IPS DF 4.7 (cell line): Measurements from ENCODE around the gene TP53RK.

Source experiments
- DNase-seq: peaks from one replicate; pipeline ENCODE4 v3.0.0-alpha.2; 2013; ENCODE audit warnings: low spot score; ENCODE audit errors: extremely low read depth

The TP53RK gene

DNA sequence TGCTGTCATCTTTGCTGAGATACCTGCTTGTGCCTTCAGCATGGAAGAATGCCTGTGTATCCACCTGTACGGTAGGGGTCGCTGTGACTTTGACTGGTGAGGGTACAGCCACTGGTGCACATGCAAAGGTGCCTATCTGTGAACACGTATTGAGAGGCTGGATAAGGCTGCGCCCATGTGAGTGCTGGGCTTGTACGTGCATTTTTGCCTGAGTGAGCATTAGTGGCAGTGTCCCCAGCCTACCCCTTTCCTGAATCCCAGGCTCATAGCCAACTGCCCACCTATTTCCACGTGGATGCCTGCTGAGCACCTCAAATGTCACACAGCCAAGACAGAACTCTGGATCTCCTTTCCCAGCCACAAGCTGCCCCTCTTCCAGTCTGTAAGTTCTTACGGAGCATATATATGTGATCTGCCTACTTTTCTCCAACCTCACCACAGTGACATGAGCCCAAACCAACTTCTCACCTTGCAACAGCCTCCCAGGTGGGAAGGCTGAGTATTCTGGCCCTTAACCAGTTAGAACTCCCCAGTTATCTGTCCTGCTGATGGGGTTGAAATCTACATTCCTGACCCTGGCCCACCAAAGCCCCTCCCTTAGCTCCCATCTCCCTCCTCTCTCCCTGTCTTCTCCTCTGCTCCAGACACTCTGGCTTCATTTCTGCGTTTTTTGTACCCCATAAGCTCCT lies 19.1 kb upstream of the TP53RK start:
- no peak for DNase-seq

DNA sequence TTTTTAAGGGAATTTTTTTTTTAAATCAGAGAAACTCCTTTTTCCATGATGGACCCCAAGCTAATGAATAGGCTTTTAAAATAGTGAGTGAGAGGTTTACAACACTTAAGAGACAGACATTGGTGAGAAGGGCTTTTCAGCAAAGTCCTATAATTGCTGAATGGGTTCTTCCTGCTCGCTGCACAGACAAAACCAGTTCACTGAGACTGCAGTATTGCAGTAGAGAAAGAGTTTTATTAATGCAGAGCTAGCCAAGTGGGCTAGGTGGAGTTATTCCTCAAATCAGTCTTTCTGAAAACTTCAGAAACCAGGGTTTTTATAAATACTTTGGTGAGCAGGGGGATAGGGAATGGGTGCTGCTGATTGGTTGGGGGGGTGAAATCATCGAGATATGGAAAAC lies 17.0 kb upstream of the TP53RK start:
- no peak for DNase-seq

DNA sequence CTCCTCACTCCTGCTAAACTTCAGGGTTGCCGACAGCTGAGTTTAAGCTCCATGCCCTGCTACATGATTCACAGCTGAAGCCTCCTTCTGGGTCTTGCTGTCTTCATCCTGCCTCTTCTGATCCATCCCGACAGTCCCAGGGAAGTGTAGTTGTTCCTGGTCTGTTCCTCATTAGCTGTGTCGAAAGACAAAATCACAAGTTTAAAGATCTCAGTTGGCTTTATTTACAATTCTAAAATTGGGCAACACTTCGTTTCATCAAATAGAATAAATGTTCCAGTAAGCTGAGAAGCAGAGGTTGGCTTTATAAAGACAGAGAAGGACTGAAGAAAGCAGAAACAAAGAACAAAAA lies 16.1 kb upstream of the TP53RK start:
- DNase-seq, result no peak

DNA sequence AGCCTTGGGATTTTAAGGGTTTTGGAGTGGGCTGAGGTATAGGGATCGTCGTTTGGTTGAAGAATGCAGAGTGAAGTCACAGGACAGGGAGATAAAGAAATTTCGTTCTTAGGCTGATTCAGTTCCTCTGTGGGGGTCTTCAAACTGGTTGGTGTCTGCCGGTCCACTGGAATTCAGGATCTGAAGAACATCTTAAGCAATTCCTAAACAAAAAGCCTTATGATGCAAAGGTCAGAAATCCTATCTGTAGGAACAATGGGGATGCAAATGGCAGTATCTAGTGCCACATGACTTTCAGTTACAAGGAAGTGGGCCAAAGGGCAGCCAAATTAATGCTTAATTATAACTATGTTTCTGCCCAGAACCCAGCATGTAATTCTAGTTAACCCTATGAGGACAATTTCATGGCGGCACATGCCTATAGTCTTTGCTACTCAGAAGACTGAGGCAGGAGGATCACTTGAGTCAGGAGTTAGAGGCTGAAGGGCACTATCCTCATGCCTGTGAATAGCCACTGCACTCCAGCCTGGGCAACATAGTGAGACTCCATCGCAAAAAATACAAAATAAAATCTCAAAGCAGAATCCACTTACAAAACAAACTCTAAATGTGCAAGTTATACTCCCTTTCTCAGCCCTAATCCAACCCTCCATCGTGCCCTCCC lies 15.6 kb upstream of the TP53RK start:
- no peak for DNase-seq

DNA sequence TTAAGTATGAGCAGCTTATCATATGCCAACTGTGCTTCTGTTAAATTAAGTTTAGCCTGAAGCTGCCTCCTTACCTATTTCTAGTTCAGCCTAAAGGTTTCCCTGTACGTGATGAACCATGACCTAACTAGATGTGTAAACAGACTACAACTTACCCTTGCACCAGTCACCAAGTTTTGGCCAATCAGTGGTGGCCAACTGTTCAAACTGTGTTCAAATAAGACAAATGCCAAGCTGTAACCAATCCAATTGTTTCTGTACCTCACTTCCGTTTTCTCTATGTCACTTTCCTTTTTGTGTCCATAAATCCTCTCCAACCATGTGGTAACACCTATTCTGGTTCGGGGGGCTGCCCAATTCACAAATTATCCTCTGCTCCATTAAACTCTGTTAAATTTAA lies 14.2 kb upstream of the TP53RK start:
- no peak for DNase-seq

DNA sequence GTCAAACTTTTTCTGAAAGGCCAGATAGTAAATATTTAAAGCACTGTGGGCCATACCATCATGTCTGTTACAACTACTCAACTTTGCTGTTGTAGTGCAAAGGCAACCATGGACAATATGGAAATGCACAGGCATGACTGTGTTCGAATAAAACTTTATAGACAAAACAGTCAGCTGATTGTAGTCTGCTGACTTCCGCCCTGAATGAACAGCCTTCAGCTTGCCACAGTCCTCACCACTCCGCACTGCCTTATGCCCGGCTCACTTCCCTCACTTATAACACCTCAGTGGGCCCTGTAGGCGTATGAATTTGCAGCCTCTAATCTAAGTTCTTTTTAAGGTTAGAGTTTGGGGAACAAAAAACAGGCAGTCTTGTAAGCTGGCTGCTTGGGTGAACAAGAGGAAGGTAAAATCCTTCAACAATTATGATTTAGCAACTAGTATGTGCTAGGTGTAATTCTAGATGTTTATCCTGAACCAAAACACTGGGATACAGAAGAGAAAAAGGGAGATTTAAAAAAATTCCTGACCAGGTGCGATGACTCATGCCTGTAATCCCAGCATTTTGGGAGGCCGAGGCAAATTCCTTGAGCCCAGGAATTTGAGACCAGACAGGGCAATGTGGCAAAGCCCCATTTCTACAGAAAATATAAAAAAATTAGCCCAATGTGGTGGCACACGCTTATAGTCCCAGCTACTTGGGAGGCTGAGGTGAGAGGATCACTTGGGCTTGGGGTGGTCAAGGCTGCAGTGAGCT lies 13.4 kb upstream of the TP53RK start:
- no peak for DNase-seq

DNA sequence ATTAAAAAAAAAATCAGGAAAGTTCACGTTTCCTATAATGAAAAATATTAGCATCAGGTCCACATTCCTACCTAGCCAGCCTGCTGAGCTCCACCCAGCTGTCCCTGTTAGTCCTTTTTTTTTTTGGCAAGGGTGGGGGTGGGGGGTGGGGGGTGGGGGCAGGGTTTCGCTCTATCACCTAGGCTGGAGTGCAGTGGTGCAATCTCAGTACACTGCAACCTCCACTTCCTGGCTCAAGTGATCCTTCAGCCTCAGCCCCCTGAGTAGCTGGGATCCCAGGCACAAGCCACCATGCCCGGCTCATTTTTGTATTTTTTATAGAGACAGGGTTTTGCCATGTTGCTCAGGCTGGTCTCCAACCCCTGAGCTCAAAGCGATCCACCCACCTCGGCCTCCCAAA lies 12.7 kb upstream of the TP53RK start:
- no peak for DNase-seq

DNA sequence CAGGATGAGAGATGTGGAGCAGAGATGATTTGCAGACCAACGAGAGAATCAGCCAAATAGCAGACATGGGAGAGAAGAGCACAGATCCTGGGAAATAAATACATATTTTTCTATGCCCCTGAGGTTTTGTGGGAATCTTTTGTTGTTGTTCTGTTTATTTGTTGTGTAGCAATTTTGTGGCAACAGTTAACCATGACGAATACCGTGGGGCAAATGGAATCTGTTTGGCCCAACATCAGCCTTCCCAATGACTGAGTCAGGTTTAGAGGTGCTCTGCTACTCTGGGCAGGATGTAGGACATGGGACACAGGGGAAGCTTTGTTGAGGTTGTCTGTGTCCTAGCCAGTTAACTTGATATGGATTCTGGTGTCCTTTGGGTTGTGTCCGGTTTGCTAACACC lies 12.3 kb upstream of the TP53RK start:
- no peak for DNase-seq

DNA sequence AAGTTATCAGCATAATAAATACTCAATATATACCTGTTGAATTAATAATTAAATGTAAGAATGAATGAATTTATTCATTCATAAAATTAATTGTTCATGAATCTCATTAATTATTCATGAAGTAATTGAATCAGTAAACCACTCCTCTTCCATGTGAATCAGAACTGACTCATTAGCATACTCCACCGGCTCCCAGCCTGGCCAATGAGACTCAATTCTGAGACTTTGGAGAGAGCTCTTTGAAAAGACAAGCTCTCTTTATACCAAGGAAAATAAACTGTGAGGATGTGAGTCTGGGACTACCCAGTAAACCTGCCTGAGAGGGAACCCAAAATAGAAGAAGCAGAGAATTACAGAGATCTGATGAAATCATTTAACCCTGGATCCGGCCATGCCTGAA lies 11.8 kb upstream of the TP53RK start:
- DNase-seq, result no peak

DNA sequence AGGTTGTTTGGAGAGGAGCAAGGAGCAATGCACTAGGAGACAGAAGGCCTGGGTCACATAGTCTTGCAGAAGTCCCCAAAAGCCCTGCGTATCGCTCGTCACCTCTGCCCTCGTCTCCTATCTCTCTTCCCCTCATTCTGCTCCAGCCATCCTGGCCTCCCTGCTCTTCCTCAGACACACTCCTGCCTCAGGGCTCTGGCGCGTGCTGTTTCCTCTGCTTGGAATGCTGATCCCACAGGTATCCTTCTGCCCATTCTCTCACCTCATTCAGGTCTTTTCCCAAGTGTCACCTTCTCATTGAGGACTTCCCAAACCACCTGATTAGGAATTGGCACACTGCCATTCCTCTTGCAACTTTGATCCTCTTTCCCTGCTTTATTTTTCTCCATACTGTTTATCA lies 11.2 kb upstream of the TP53RK start:
- no peak for DNase-seq

DNA sequence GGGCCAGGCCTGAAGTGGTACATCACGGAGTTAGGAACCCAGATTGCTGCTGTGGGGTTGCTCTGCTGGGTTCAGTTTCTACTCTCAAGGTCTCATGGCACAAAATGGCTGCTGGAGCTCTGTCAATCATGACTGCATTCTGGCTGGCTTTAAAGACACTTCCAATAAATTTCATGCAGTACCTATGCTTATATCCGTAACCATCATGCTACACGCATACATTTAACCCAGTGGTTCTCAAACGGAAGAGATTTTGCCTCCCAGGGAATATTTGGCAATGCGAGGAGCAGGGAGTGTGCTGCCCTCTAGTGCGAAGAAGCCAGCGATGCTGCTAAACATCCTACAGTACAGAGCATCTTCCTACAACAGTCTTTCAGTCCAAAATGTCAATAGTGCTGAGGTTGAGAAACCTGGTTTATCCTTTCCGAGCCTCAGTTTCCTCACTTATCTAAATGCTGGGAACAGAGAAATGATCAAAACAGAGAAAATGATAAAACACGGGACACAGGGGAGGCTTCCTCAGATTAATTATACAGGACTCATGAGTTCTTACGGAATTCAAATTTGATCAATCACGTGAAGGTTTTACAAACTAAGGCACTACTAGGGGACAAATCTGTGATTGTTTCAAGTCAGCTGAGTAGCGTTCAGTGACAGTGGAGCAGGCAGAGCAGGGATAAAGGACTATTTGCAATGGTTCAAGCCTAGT lies 10.6 kb upstream of the TP53RK start:
- no peak for DNase-seq

DNA sequence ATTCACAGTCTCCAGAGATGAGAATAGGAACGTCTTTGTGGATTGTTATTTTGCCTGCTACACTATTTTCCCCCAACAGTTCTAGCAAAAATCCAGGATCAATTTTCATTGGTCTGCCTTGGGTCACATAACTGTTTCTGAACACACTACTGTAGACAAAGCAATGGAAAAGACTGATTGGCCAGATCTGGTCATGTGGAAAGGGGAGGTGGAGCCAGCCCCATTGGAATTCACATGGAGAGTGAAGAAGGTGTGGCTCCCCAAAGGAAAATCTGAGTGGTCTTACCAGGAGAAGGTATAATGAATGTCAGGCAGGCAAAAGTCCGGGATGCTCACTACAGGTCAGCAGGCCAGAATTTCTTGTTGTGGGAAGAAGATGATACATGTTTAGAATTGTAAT lies 9.5 kb upstream of the TP53RK start:
- no peak for DNase-seq

DNA sequence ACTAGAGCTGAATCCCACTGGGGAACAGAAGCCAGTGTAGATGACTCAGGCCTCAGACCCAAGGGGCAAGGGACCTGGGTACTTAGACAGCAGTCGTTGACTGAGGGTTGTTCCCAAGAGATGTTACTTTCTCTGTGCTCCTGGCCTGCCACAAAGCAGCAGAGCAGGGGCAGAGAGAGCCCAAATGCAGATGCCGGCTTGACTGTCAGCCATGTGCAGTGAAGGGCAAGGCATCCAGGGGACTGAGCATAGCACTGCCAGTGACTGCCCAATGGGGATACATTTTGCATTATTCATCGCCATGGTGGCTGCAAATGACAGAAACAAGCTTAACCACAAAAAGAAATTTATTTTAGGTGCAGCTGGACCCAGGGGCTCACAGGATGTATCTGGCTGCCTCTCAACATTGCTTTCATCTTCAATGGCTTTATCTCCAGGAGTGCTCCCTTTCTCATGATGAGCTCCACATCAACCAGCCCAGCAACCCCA lies 7.6 kb upstream of the TP53RK start:
- DNase-seq, result no peak

DNA sequence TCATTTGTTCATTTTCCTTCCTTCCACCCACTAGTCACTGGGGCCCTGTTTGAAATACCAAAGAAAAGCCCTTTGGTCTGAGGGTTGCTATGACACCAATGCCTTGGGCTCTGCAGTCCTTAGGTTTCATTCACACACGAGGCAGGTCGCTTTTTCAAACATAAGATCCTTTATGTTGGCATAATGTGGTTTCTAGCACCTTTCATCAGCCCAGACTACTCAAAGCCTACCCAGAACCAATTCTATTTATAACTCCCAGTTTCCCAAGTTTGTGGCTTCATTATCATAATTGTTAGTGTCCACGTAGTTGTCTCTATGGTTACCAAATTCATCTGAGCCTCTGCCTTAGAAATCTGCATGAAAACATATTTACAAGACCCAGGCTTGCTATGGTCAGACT lies 6.6 kb upstream of the TP53RK start:
- no peak for DNase-seq

DNA sequence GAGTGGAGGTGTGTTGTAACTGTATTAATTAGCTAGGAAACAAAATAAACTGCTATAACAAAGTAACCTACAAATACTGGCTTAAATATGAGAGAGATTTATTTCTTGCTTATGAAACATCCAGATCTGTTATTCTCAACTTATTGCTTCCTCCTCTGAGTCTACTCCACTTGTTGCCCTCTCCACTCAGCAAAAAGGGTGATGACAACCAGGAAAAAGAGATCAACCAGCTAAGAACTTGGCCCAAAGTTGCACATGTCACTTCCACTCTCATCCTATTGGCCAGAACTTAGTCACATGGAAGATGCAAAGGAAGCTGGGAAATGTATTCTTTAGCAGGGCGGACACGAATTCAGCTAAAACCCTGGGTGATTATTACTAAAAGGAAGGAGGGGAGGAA lies 5.2 kb upstream of the TP53RK start:
- no peak for DNase-seq

DNA sequence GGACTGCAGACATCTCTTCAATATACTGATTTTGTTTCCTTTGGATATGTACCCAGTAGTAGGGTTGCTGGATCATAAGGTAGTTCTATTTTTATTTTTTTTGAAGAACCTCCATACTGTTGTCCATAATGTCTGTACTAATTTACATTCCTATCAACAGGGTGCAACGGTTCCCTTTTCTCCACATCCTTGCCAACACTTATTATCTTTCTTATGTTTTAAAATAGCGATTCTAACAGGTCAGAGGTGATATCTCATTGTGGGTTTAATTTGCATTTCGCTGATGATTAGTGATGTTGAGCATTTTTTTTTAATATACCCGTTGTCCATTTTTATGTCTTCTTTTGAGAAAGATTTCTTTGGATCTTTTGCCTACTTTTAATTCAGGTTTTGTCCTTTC lies 2.0 kb upstream of the TP53RK start:
- DNase-seq, result no peak

DNA sequence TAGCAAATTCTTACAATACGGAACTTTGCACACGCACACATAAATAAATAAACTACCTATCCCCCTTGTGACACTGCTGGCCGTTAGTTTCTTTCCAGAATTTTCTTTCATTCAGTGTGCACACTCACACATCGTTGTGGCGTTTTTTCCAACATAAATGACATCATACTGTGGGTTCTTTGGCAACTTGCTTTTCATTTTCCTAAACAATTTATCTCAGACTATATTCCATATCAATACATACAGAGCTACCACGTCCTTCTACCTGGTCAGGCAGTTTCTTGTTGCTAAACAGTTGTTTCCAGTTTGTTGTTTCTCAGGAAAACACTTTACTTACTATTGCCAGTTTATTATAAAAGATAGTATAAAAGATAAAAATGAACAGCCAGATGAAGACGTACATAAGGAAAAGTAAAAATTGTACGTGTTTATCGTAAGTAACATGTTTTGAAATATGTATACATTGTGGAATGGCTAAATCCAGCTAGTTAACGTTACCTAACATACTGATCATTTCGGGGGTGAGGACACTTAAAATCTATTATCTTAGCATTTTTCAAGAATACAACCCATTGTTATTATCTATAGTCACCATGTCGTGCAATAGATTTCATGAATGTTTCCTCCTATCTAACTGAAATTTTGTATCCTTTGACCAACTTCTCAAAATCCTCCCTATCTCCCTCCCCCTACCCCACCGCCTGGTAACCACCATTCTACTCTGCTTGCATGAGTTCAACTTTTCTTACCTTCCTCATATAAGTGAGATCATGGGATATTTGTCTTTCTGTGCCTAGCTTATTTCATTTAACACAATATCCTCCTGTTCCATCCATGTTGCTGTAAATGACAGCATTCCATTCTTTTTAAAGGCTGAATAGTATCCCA lies 1.2 kb upstream of the TP53RK start:
- DNase-seq, result no peak

DNA sequence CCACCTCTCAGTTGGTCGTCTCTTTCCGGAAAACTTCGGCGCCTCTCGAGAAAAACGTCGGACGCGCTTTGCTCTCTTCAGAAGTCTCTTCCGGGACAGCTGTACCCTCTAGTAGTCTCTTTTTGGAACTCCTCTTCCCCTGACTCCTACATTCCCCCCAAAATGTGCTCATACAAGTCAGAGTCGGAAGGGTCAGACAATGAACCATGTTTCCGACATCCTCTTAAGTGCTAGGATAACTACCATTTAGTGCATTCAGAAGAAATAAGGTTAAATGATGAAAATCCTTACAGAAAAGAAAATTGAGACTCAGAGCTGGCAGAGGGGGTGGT lies 476 bp upstream of the TP53RK start:
- DNase-seq, result no peak

DNA sequence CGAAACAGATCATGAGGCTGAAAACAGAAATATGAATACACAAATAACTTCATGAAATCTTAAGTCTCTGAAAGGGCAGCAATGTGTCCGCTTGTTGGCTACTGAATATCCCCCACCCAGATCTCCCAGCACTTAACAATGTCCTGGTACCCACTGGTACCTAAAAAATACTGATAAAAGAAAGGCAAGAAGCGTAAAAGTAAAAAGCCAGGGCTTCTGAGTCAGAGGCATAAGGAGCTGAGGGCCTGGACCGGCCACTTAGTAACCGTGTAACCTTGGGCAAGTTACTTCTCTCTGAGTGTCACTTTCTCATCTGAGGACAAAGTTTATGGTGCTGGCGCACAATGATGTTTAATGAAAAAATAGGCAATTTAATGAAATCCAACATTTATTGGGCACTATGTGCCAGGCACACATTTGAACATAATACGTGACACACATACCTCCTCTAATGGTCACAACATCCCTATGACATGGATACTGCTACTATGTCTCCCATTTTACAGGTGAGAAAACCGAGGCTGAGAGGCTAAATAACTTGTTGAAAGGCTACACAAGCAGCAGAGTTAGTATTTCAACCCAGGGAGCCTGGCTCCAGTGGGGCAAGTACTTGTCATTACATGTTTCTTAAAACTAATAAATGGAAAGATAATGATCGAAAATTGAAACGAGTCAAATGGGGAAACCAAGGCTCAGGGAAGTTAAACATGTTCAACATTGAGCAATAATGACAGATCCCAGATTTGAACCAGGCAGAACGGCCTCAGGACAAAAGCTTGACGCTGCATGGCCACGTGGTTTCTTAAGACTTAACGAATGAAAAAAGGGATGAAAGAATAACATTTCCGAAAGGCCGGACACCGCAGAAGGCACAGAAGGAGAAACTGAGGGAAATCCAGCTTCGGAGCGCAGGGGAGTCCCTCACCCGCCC lies 828 bp downstream of the TP53RK start:
- DNase-seq, result no peak
